Measurements from ENCODE around the gene ZNF555.

The ZNF555 gene

DNA sequence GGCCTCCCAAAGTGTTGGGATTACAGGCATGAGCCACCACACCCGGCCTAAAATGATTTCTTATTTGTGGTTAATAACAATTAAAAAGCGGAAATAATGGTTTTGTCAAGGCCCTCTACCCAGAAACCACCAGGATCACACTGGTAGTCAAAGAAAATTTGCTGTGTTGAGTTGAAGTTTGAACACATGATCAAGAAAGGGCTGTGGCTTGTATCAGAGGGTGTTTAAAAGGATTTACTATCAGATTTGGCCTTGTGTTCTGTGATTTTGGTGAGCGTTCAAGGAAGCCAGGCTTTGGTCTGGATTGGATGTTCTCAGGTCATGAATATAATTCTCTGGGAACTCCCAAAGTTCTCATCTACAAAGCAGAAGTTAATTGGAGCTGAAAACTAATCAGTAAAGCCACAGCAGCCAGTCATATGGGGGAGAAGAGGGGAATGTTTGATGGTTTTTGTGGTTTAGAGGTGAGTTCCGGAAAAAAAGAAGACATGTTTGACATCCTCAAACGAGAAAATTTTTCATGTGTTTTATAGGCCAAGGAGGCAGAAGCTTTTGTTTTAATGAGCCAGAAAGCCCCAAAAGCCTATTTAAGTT is 15.3 kb downstream of the ZNF555 start:
- no peak for DNase-seq (ENCODE audit: low spot score)

DNA sequence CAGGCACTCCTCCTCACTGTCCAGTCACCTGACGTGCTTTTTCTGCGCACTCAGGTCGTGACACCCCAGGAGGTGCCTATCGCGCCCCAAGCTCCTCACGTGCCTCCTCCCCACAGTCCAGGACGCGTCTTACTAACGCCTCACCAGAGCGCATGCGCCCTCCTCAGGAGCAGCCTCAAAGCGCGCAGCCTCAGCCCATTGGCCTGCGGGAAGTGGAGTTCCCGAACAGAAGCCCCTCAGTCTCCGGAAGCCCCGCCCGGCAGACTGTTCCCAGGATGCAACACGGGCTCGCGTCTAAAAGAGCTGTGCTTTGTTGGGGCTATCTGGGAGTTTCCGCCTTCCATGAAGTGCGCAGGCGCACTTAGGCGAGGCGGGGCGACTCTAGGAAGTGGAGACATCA is 17.6 kb downstream of the ZNF555 start:
- Histone ChIP-seq H3K9me3 (replicated peaks in 1 of 2; ENCODE audit: control insufficient read depth in 2 of 2, insufficient read depth in 1 of 2, low read depth in 1 of 2, low read length in 2 of 2) (peaks cover 34 to 36% of the 10 kb centered on the region in 2 donors), H2BK12ac (ENCODE audit: low read length) (no peak overlapping the region), H3K4me3 (ENCODE audit: low read length in 2 of 2) (peak overlapping the region in 1 of 2 donors; percentile 64), H3K4ac (ENCODE audit: low read length) (no peak overlapping the region), H3K36me3 (replicated peaks in 1 of 2; ENCODE audit: control insufficient read depth in 2 of 2, insufficient read depth in 2 of 2, low read length in 2 of 2) (peaks cover 3 to 20% of the 10 kb centered on the region in 2 donors), H4K91ac (ENCODE audit: low read depth, low read length, poor library complexity) (no peak overlapping the region), H3K79me1 (ENCODE audit: low read depth, low read length) (no peaks in the 10 kb centered on the region), H2AK5ac (ENCODE audit: low read depth, low read length) (no peak overlapping the region), H2AFZ (ENCODE audit: low read length) (no peak overlapping the region), H2BK15ac (ENCODE audit: low read length) (no peak overlapping the region), H2BK5ac (ENCODE audit: low read length) (no peak overlapping the region), H2BK120ac (ENCODE audit: low read depth, low read length) (no peak overlapping the region), H3K4me1 (ENCODE audit: control insufficient read depth in 2 of 2, insufficient read depth in 1 of 2, low read depth in 1 of 2, low read length in 2 of 2) (no peaks in the 10 kb centered on the region), H4K8ac (ENCODE audit: low read depth, low read length) (no peak overlapping the region), H3K9ac (ENCODE audit: low read depth, low read length, poor library complexity) (no peak overlapping the region), H3K27me3 (ENCODE audit: control insufficient read depth in 3 of 3, insufficient read depth in 3 of 3, low read depth in 1 of 3, low read length in 3 of 3) (no peaks in the 10 kb centered on the region), H3K23ac (ENCODE audit: low read depth, low read length, poor library complexity) (no peak overlapping the region), H3K27ac (replicated peaks; ENCODE audit: low read length) (no peak overlapping the region), H3K4me2 (ENCODE audit: insufficient read depth, low read length, poor library complexity, severe bottlenecking) (no peak overlapping the region), H3K14ac (ENCODE audit: low read length) (no peak overlapping the region), H3K18ac (ENCODE audit: low read length) (no peak overlapping the region)
- no CpG with 5 or more reads among the region's 27 CpGs for whole genome bisulfite sequencing, 2 donors (ENCODE audit: extremely low coverage in 2 of 2, insufficient read length in 2 of 2, insufficient replicate concordance in 1 of 2)
- DNase-seq (ENCODE audit: low spot score): no peak

More for the DNA sequence above, 15.3 kb downstream of the ZNF555 start:
- Histone ChIP-seq H3K36me3 (replicated peaks in 1 of 2; ENCODE audit: control insufficient read depth in 2 of 2, insufficient read depth in 2 of 2, low read length in 2 of 2) (peaks cover 22 to 43% of the 10 kb centered on the region in 2 donors), H3K27ac (replicated peaks; ENCODE audit: low read length) (no peak overlapping the region), H2AK5ac (ENCODE audit: low read depth, low read length) (no peak overlapping the region), H3K4me2 (ENCODE audit: insufficient read depth, low read length, poor library complexity, severe bottlenecking) (no peak overlapping the region), H3K23ac (ENCODE audit: low read depth, low read length, poor library complexity) (no peak overlapping the region), H2BK12ac (ENCODE audit: low read length) (no peak overlapping the region), H3K9ac (ENCODE audit: low read depth, low read length, poor library complexity) (no peak overlapping the region), H3K4me1 (ENCODE audit: control insufficient read depth in 2 of 2, insufficient read depth in 1 of 2, low read depth in 1 of 2, low read length in 2 of 2) (no peaks in the 10 kb centered on the region), H4K8ac (ENCODE audit: low read depth, low read length) (no peak overlapping the region), H3K9me3 (replicated peaks in 1 of 2; ENCODE audit: control insufficient read depth in 2 of 2, insufficient read depth in 1 of 2, low read depth in 1 of 2, low read length in 2 of 2) (peaks cover 48 to 59% of the 10 kb centered on the region in 2 donors), H2BK15ac (ENCODE audit: low read length) (no peak overlapping the region), H3K4me3 (ENCODE audit: low read length in 2 of 2) (no peak overlapping the region), H4K91ac (ENCODE audit: low read depth, low read length, poor library complexity) (no peak overlapping the region), H3K79me1 (ENCODE audit: low read depth, low read length) (no peaks in the 10 kb centered on the region), H2BK5ac (ENCODE audit: low read length) (no peak overlapping the region), H3K27me3 (ENCODE audit: control insufficient read depth in 3 of 3, insufficient read depth in 3 of 3, low read depth in 1 of 3, low read length in 3 of 3) (no peaks in the 10 kb centered on the region), H3K14ac (ENCODE audit: low read length) (no peak overlapping the region), H3K18ac (ENCODE audit: low read length) (no peak overlapping the region), H2BK120ac (ENCODE audit: low read depth, low read length) (no peak overlapping the region), H2AFZ (ENCODE audit: low read length) (no peak overlapping the region), H3K4ac (ENCODE audit: low read length) (no peak overlapping the region)
- WGBS, 2 donors (ENCODE audit: extremely low coverage in 2 of 2, insufficient read length in 2 of 2, insufficient replicate concordance in 1 of 2): no CpG with 5 or more reads among the region's 5 CpGs

DNA sequence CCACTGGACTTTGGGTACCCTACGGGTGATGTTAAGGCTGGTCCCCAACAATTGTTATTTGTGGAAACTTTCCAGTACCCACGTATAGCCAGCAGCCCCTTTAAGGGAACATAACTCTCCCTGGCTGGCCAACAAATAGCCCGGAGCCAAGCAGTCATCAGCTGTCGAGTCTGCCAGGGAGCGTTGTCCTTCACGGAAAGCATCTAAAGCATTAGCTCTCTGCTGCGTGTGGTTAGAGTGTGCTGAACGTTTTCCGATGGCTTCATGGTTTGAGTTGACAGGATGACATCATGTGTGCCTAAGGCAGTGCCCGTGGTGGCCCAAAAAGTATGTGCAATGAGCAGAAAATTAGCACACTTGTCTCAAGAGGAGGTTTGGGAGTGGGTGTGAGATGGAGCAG is 22.5 kb downstream of the ZNF555 start:
- no peak overlapping the region for H2AFZ ChIP-seq (ENCODE audit: low read length)
- H3K4me3 ChIP-seq (ENCODE audit: low read length in 2 of 2): no peak overlapping the region
- no peak overlapping the region for H3K23ac ChIP-seq (ENCODE audit: low read depth, low read length, poor library complexity)
- H3K4ac ChIP-seq (ENCODE audit: low read length): no peak overlapping the region
- peaks cover 8 to 23% of the 10 kb centered on the region in 2 donors for H3K9me3 ChIP-seq (replicated peaks in 1 of 2; ENCODE audit: control insufficient read depth in 2 of 2, insufficient read depth in 1 of 2, low read depth in 1 of 2, low read length in 2 of 2)
- no peak overlapping the region for H4K91ac ChIP-seq (ENCODE audit: low read depth, low read length, poor library complexity)
- no peak overlapping the region for H2AK5ac ChIP-seq (ENCODE audit: low read depth, low read length)
- DNase-seq (ENCODE audit: low spot score): no peak
- no peaks in the 10 kb centered on the region for H3K79me1 ChIP-seq (ENCODE audit: low read depth, low read length)
- no peak overlapping the region for H2BK15ac ChIP-seq (ENCODE audit: low read length)
- no peaks in the 10 kb centered on the region for H3K36me3 ChIP-seq (replicated peaks in 1 of 2; ENCODE audit: control insufficient read depth in 2 of 2, insufficient read depth in 2 of 2, low read length in 2 of 2)
- H2BK12ac ChIP-seq (ENCODE audit: low read length): no peak overlapping the region
- H3K18ac ChIP-seq (ENCODE audit: low read length): no peak overlapping the region
- H3K9ac ChIP-seq (ENCODE audit: low read depth, low read length, poor library complexity): no peak overlapping the region
- H3K4me1 ChIP-seq (ENCODE audit: control insufficient read depth in 2 of 2, insufficient read depth in 1 of 2, low read depth in 1 of 2, low read length in 2 of 2): no peaks in the 10 kb centered on the region
- no peak overlapping the region for H3K4me2 ChIP-seq (ENCODE audit: insufficient read depth, low read length, poor library complexity, severe bottlenecking)
- H3K27ac ChIP-seq (replicated peaks; ENCODE audit: low read length): no peak overlapping the region
- peak overlapping the region; percentile 84 for H4K8ac ChIP-seq (ENCODE audit: low read depth, low read length)
- no peak overlapping the region for H2BK5ac ChIP-seq (ENCODE audit: low read length)
- no peaks in the 10 kb centered on the region for H3K27me3 ChIP-seq (ENCODE audit: control insufficient read depth in 3 of 3, insufficient read depth in 3 of 3, low read depth in 1 of 3, low read length in 3 of 3)
- H3K14ac ChIP-seq (ENCODE audit: low read length): no peak overlapping the region
- no peak overlapping the region for H2BK120ac ChIP-seq (ENCODE audit: low read depth, low read length)
- no CpG with 5 or more reads among the region's 10 CpGs for WGBS, 2 donors (ENCODE audit: extremely low coverage in 2 of 2, insufficient read length in 2 of 2, insufficient replicate concordance in 1 of 2)

DNA sequence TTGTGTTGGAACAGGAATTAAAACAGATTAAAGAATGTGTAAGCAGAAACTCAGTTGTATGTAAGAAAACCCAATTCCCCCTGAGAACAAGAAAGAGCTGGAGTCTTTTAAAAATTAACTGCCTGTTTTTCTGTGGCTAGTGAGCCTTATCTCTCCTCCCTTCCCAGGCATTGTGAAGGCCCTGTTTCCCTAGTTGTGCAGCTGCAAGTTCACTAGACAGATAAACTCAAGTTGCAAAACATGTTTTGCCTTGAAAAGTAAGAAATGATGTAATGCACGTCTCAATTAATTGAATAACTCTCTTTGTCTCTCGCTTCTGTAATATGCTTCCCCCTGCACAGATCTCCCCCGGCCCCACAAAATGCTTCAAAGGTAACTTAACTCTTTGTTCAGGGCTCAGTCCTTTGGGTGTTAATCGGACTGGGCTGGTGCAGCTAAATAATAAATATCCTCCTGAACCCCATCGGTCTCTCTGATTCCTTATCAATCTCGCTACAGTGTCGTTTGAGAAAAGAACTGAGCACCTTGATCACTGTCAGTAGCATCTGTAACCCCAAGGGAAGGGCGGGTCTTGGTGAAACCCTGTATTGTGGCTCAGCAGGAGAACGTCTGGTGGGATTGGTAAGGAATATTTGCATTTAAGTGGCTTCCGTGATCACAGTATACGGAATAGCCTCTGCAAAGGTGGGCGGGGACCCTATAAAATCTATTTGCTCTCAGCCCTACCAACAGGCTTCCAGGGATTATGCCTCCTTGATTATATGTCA is 24.2 kb downstream of the ZNF555 start:
- no CpG with 5 or more reads among the region's 12 CpGs for WGBS, 2 donors (ENCODE audit: extremely low coverage in 2 of 2, insufficient read length in 2 of 2, insufficient replicate concordance in 1 of 2)
- no peak overlapping the region for H4K8ac ChIP-seq (ENCODE audit: low read depth, low read length)
- peaks cover 0 to 14% of the 10 kb centered on the region in 2 donors for H3K9me3 ChIP-seq (replicated peaks in 1 of 2; ENCODE audit: control insufficient read depth in 2 of 2, insufficient read depth in 1 of 2, low read depth in 1 of 2, low read length in 2 of 2)
- H3K79me1 ChIP-seq (ENCODE audit: low read depth, low read length): no peaks in the 10 kb centered on the region
- H4K91ac ChIP-seq (ENCODE audit: low read depth, low read length, poor library complexity): no peak overlapping the region
- H3K4me2 ChIP-seq (ENCODE audit: insufficient read depth, low read length, poor library complexity, severe bottlenecking): no peak overlapping the region
- no peak overlapping the region for H2AK5ac ChIP-seq (ENCODE audit: low read depth, low read length)
- H3K14ac ChIP-seq (ENCODE audit: low read length): no peak overlapping the region
- H2BK12ac ChIP-seq (ENCODE audit: low read length): no peak overlapping the region
- H3K27me3 ChIP-seq (ENCODE audit: control insufficient read depth in 3 of 3, insufficient read depth in 3 of 3, low read depth in 1 of 3, low read length in 3 of 3): no peaks in the 10 kb centered on the region
- H2BK5ac ChIP-seq (ENCODE audit: low read length): no peak overlapping the region
- no peaks in the 10 kb centered on the region for H3K36me3 ChIP-seq (replicated peaks in 1 of 2; ENCODE audit: control insufficient read depth in 2 of 2, insufficient read depth in 2 of 2, low read length in 2 of 2)
- no peak overlapping the region for H3K27ac ChIP-seq (replicated peaks; ENCODE audit: low read length)
- no peak overlapping the region for H2BK120ac ChIP-seq (ENCODE audit: low read depth, low read length)
- no peak overlapping the region for H2BK15ac ChIP-seq (ENCODE audit: low read length)
- H3K18ac ChIP-seq (ENCODE audit: low read length): no peak overlapping the region
- H3K23ac ChIP-seq (ENCODE audit: low read depth, low read length, poor library complexity): no peak overlapping the region
- no peak overlapping the region for H3K9ac ChIP-seq (ENCODE audit: low read depth, low read length, poor library complexity)
- no peak overlapping the region for H2AFZ ChIP-seq (ENCODE audit: low read length)
- H3K4me1 ChIP-seq (ENCODE audit: control insufficient read depth in 2 of 2, insufficient read depth in 1 of 2, low read depth in 1 of 2, low read length in 2 of 2): no peaks in the 10 kb centered on the region
- no peak for DNase-seq (ENCODE audit: low spot score)
- H3K4ac ChIP-seq (ENCODE audit: low read length): no peak overlapping the region
- no peak overlapping the region for H3K4me3 ChIP-seq (ENCODE audit: low read length in 2 of 2)
